ENCODE data around the gene PYROXD2.

Gene PYROXD2

GRCh38 chr10:98414932-98415730, at the start of gene PYROXD2:
Gene PYROXD2 (minus strand): TSS chr10:98415182. CDS start chr10:98415135, 47 bp downstream.
- Histone ChIP-seq H3K9me3 (no peaks in the 10 kb centered on the region), H3K4me3 (peak within 1 kb of the TSS; percentile 65), H3K27ac (peak within 1 kb of the TSS; percentile 79), H3K4me1 (peaks cover 43% of the 10 kb centered on the region), H3K36me3 (peaks cover 39% of the 10 kb centered on the region), H3K4me2 (peak within 1 kb of the TSS; percentile 88), H3K9ac (peak within 1 kb of the TSS; percentile 76), H4K20me1 (no peaks in the 10 kb centered on the region), H3K27me3 (no peaks in the 10 kb centered on the region)
- TF ChIP-seq Cebpa-rat (IDR thresholded peaks at IDR 0.05), result no peak

DNA sequence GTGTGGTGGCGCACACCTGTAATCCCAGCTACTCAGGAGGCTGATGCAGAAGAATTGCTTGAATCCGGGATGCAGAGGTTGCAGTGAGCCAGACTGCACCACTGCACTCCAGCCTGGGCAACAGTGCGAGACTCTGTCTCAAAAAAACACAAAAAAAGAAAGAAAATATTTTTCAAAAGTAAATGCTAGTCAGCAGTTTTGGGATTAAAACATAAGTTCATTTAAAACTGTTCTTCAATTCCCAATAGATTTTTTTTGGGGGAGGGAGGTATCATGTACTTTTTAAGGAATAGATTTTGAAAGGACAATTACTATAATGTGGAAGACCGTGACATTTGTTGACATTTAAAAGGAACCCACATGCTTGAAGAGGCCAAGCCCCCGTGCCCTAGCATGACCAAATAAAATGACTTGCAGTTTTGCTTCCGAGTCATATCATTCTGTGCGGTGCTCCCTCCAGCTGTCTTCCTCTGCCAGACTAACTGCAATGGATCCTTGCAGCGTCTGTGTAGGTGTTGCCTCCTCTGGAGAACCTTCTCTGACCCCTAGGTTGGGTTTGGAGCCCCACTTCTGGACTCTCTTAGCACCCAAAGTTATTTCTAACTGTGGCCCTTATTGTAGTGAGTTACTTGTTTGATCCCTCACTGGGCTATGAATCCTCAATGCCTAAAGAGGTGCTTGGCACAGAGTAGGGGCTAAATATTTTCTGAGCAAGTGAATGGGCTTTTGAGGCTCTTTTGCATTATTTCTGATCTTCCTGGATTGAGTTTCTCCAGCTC, 49.2 kb upstream of the PYROXD2 start:
- H3K9me3 ChIP-seq, result no peaks in the 10 kb centered on the region
- H3K4me2 ChIP-seq, result no peak overlapping the region
- no peak overlapping the region for H3K27ac ChIP-seq
- TF ChIP-seq Cebpa-rat (IDR thresholded peaks at IDR 0.05), result no peak
- H3K4me3 ChIP-seq, result no peak overlapping the region
- no peaks in the 10 kb centered on the region for H3K27me3 ChIP-seq
- H4K20me1 ChIP-seq, result no peaks in the 10 kb centered on the region
- H3K4me1 ChIP-seq, result 0 out of 2 replicates have a peak, but pooled peaks cover 5% of the 10 kb centered on the region
- no peaks in the 10 kb centered on the region for H3K36me3 ChIP-seq
- H3K9ac ChIP-seq, result no peak overlapping the region

DNA sequence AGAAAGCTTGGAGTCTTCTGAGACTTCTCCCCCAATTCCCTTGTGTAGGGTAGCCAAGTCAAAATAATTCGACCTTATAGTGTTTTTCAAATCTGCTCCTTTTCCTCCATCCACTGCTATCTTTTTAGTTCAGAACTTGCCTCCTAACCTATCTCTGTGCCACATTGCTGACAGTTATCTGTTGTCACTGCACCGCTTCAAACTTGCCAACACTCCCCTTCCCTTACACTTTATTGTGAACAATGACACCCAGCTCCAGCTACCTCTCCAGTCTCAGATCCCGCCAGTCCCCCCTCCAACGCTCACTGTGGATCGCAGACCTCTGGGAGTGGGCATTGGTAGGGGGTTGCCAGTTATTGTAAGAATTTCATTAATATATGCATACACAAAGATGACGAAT, 48.0 kb upstream of the PYROXD2 start:
- 0 out of 2 replicates have a peak, but pooled peaks cover under 1% of the 10 kb centered on the region for H3K4me1 ChIP-seq
- TF ChIP-seq Cebpa-rat (IDR thresholded peaks at IDR 0.05), result no peak
- no peaks in the 10 kb centered on the region for H3K9me3 ChIP-seq
- H3K27ac ChIP-seq, result no peak overlapping the region
- no peak overlapping the region for H3K4me3 ChIP-seq
- H3K27me3 ChIP-seq, result no peaks in the 10 kb centered on the region
- H3K9ac ChIP-seq, result no peak overlapping the region
- no peaks in the 10 kb centered on the region for H3K36me3 ChIP-seq
- H4K20me1 ChIP-seq, result no peaks in the 10 kb centered on the region
- no peak overlapping the region for H3K4me2 ChIP-seq

- no peak for TF ChIP-seq Cebpa-rat (IDR thresholded peaks at IDR 0.05)
- Histone ChIP-seq H3K9me3 (no peaks in the 10 kb centered on the region), H3K36me3 (no peaks in the 10 kb centered on the region), H3K27ac (no peak overlapping the region), H3K27me3 (no peaks in the 10 kb centered on the region), H3K4me1 (peaks cover 3% of the 10 kb centered on the region; the same call in 1 of the 2 replicates), H4K20me1 (no peaks in the 10 kb centered on the region), H3K4me3 (no peak overlapping the region), H3K9ac (no peak overlapping the region), H3K4me2 (no peak overlapping the region)
Observed at GRCh38 chr10:98461500-98461842, 46.5 kb upstream of the PYROXD2 start.

DNA sequence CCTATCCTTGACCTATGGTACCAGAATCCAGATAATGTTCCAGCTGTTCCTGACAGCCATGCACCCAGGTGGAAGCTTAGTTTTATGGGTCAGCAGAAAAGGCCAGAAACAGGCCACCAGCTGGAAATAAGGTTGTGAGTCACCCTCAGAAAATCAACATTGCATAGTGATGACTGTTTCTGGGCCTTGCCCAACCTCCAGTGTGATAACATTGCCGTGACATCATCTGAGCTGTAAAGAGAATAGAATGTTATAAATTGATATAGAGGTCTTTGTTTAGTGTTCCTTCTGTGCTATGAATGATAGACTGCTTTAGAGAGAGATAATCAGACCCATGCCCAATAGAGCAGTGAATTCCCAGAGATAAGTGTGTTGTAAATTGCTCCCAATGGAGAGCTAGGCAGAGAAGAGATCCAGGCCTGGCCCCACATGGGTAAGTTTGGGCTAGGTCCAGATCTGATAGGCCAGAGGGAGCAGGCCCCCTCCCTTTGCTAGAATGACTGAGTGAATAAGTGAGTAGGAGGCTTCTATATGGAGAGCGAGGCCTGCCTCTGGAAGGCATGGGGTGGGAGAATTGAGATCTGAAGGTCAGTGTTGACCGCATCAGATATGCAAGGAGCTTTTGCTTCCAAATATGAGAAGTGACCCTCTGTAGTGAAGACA, 46.0 kb upstream of the PYROXD2 start:
- Histone ChIP-seq H3K9ac (no peak overlapping the region), H3K4me2 (no peak overlapping the region), H4K20me1 (no peaks in the 10 kb centered on the region), H3K27ac (no peak overlapping the region), H3K36me3 (no peaks in the 10 kb centered on the region), H3K9me3 (no peaks in the 10 kb centered on the region), H3K4me1 (peaks cover 6% of the 10 kb centered on the region; the same call in 1 of the 2 replicates), H3K4me3 (no peak overlapping the region), H3K27me3 (no peaks in the 10 kb centered on the region)
- no peak for TF ChIP-seq Cebpa-rat (IDR thresholded peaks at IDR 0.05)

- Histone ChIP-seq H3K4me1 (peaks cover 6% of the 10 kb centered on the region; the same call in 1 of the 2 replicates), H3K9ac (no peak overlapping the region), H3K4me3 (no peak overlapping the region), H3K4me2 (no peak overlapping the region), H3K9me3 (no peaks in the 10 kb centered on the region), H4K20me1 (no peaks in the 10 kb centered on the region), H3K27ac (no peak overlapping the region), H3K36me3 (no peaks in the 10 kb centered on the region), H3K27me3 (no peaks in the 10 kb centered on the region)
- no peak for TF ChIP-seq Cebpa-rat (IDR thresholded peaks at IDR 0.05)
Observed at GRCh38 chr10:98458809-98459784, 44.1 kb upstream of the PYROXD2 start.

GRCh38 chr10:98457721-98458120, 42.7 kb upstream of the PYROXD2 start:
- Histone ChIP-seq H3K4me3 (no peak overlapping the region), H3K9ac (no peak overlapping the region), H3K27me3 (no peaks in the 10 kb centered on the region), H3K9me3 (no peaks in the 10 kb centered on the region), H3K4me2 (no peak overlapping the region), H4K20me1 (no peaks in the 10 kb centered on the region), H3K4me1 (peaks cover 6% of the 10 kb centered on the region; the same call in 1 of the 2 replicates), H3K27ac (no peak overlapping the region), H3K36me3 (no peaks in the 10 kb centered on the region)
- TF ChIP-seq Cebpa-rat (IDR thresholded peaks at IDR 0.05), result no peak

DNA sequence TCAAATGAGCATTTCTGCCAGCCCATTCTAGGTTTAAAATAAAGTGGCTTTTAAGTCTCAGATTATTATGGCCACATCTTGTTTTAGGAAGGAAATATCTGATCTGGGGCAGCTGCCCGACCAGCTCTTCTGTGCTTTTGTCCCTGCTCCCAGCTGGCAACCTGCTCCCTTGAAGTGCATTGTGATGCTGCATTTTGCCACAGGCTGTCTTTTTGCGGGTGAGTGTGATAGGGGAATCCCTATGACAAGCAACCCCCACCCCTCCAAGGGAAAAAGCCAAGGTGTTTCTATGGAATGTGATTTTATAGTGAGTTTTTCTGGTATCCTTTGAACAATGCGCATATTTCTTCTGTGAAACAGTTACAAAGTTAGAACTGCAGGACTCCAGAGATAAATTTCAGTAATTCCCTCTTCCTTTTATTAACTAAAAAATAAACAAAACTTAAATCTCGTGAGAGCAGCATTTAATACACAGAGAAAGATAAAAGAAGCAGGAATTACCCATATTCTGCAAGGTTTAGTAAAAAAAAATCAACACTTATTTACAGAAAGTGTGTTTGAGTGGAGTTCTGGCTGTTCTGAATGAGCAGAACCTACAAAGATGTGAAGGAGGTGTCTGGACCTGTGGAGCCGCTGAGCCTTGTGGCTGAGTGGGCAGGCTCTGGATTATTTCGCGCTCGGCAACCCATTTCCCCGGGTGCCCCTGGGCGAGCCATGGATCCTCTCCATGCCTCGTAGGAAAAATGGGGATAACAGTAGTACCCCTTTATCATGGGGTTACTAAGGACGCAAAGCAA, 41.9 kb upstream of the PYROXD2 start:
- H4K20me1 ChIP-seq, result no peaks in the 10 kb centered on the region

More for the DNA sequence above, 41.9 kb upstream of the PYROXD2 start:
- Histone ChIP-seq H3K27ac (no peak overlapping the region), H3K27me3 (no peaks in the 10 kb centered on the region), H3K4me3 (no peak overlapping the region), H3K9ac (no peak overlapping the region), H3K36me3 (no peaks in the 10 kb centered on the region), H3K9me3 (no peaks in the 10 kb centered on the region), H3K4me2 (no peak overlapping the region), H3K4me1 (peaks cover 6% of the 10 kb centered on the region; the same call in 1 of the 2 replicates)
- no peak for TF ChIP-seq Cebpa-rat (IDR thresholded peaks at IDR 0.05)

All from BLaER1 (cell line).